HG03571 (cell line): Measurements from ENCODE around the gene CCSER1.
"Not testable (repeated sequence)": the region's sequence is repeated elsewhere in the genome, so short reads cannot be mapped to it uniquely, and the experiment has no call there.

ENCODE experiments used
- ATAC-seq: cut with Tn5 transposase; IDR thresholded peaks from one replicate; pipeline ENCODE4 v1.9.1; 2021; ENCODE audit not compliant: unreplicated experiment

CCSER1 gene

GRCh38 chr4:90281541-90282355 is 154.6 kb downstream of the CCSER1 start:
- no peak for ATAC-seq

DNA sequence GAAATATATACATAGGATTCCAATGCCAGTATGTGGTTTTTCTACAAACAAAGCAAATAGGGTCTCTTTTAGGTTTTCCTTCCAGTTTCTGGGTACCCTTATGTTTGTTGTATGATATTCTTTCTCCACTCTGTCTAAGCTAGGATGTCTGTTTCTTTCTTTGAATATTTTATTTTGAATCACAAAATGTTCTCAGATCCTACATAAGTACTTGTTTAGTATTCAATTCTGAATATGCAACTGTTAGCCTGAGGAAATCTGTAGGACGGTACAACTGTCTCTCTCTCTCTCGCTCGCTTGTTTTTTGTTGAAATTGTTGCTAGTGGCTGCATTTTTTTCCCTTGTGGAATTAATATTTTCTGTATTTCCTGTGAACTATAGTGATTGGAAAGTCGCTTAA is 163.2 kb downstream of the CCSER1 start:
- ATAC-seq = no peak

- no peak for ATAC-seq
These were observed 165.2 kb downstream of the CCSER1 start for GRCh38 chr4:90292438-90292837.

DNA sequence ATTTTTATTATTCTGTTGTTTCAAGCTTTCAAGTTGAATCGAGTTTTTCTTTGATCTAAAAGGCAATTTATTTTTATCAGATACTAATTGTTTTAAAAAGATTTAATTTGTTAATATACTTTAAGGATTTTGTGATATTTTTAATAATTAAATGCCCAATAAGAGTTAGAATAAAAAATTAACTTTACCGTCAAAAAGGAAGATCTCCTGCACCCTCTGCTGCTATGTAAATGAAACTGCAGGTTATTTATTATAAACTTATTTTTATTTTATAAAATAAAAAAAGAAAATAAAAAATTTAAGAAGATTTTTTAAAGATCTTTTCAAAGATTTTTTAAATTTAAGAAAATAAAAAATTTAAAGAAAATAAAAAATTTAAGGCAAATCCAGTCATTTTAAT is 166.1 kb downstream of the CCSER1 start:
- no peak for ATAC-seq

- no peak for ATAC-seq
These were observed 172.2 kb downstream of the CCSER1 start for GRCh38 chr4:90299373-90299772.

DNA sequence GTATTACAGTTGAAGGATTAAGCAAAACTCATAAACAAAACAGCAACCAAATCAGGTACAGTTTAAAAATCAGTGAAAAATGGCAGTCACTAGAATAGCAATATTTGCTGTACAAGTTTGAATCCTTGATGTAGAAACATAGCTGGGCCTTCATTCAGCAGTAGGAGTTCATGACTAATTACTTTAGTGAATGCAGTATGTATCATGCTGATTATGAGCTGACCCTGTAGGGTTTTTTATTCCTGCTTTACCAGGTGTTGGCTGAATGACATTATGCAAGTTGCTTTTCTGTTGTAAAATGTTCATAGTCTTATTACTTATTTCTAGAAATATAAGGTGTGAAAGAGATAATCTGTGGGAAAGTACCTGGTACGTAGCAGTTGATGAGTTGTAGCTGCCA is 179.6 kb downstream of the CCSER1 start:
- ATAC-seq = no peak

DNA sequence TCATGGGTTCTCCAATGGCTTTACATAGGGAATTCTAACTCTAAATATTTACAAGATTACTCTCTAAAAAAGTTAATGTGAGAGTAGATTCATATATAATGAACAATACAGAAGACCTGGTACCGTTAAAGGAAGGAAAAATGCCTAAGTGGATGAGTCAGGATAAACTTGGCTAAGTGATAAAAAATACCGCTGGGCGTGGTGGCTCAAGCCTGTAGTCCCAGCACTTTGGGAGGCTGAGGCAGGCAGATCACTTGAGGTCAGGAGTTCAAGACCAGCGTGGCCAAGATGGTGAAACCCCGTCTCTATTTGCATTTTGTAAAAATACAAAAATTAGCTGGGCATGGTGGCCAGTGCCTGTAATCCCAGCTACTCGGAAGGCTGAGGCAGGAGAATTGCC is 189.9 kb downstream of the CCSER1 start:
- ATAC-seq = not testable (repeated sequence)

DNA sequence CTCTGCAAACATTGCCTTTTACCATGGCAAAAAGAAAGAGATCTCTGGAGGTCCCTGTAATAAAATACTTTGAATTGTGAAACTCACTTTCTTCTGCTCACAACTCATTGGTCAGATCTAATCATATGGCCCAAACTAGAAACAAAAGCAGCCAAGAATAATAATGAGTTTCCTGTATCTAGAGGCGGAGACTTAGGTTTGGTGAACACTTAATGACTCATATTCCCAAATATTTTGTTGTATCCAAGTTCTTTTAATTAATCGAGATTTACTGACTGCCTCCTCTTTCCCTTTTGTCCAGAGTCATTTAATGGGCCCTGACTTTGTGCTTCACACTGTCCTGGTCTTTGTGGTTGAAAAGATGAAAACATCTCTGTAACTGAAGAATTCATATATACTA is 190.6 kb downstream of the CCSER1 start:
- ATAC-seq = no peak

- ATAC-seq = no peak
These were observed 191.0 kb downstream of the CCSER1 start for GRCh38 chr4:90318193-90318592.

- no peak for ATAC-seq
These were observed 201.4 kb downstream of the CCSER1 start for GRCh38 chr4:90328558-90328957.

GRCh38 chr4:90330546-90330945 is 203.4 kb downstream of the CCSER1 start:
- ATAC-seq = no peak

DNA sequence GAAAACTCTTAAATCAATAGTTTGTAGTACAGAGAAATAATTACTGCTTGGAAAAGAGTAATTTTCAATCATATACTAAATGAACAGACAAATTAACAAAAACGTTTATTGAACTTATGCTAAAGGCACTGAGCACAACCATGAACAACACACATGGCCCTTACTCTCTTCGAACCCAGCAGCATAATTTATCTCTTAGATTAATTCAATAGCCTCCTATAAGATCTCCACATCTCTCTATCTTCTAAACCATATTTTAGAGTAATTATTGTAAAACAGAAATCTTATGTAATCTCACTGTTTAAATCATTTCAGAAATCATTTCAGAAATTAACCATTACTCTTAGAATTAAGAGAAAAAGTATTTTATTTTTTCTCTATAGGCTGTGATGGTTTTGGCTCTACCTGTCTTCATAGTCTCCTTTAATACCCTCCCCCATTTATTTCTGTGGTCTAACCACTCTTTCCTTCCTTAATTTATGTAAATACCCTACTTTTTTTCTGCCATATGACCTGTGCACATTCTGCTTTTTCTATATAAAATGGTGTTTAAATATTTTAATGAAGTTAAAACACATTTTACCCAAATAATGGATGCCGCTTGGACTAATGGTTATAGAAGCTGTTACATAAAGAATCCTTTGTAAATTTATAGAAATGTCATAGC is 218.5 kb downstream of the CCSER1 start:
- ATAC-seq = no peak

GRCh38 chr4:90349636-90350035 is 222.4 kb downstream of the CCSER1 start:
- ATAC-seq = no peak

GRCh38 chr4:90357117-90357710 is 230.0 kb downstream of the CCSER1 start:
- ATAC-seq = no peak

DNA sequence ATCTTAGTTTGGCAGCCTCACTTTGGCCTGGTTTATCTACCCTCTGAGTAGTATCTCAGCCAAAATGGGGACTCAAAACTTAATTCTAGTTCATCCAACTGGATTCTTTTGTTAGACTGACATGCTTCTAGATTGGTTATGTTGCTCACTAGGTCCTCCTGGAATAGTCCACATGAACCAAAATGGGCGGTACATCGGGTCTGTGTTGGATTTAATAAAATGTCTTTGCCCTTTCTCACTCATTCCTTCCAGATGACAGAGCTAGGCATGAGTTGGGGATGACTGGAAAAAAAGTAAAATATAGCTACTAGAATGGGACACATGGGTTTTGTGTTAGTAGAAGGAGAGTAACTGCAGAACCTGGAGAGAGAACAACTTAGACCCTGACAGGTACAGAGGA is 247.9 kb downstream of the CCSER1 start:
- ATAC-seq = no peak

- ATAC-seq = no peak
These were observed 266.0 kb downstream of the CCSER1 start for GRCh38 chr4:90393215-90393614.

DNA sequence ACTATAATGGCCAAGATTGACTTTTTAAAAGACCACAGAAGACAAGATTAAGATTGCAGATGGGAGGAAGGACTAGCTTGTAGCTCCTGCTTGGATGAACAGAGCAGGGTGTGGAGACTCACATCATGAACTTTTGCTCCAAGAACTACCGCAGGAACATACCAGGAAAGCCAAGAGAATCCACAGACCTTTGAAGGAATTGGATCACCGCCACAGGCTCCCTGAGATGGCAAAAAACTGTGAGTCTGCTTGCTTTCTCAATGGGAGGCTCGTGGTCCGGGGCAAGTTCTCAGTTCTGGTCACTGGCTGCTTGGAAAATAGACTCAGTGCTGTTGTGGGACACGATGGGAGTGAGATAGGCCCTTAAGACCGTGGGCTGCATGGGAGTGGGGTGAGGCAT is 276.6 kb downstream of the CCSER1 start:
- ATAC-seq = no peak

DNA sequence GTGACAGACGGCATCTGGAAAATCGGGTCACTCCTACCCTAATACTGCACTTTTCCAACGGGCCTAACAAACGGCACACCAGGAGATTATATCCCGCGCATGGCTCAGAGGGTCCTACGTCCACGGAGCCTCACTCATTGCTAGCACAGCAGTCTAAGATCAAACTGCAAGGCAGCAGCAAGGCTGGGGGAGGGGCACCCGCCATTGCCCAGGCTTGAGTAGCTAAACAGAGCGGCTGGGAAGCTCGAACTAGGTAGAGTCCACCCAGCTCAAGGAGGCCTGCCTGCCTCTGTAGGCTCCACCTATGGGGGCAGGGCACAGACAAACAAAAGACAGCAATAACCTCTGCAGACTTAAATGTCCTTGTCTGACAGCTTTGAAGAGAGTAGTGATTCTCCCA is 280.7 kb downstream of the CCSER1 start:
- not testable (repeated sequence) for ATAC-seq

DNA sequence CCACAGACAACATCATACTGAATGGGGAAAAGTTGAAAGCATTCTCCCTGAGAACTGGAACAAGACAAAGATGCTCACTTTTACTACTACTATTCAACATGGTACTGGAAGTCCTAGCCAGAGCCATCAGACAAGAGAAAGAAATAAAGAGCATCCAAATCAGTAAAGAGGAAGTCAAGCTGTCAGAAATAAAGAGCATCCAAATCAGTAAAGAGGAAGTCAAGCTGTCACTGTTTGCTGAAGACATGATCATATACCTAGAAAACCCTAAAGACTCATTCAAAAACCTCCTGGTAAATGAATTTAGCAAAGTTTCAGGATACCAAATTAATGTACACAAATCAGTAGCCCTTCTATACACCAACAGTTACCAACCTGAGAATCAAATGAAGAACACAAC is 285.6 kb downstream of the CCSER1 start:
- ATAC-seq = not testable (repeated sequence)

DNA sequence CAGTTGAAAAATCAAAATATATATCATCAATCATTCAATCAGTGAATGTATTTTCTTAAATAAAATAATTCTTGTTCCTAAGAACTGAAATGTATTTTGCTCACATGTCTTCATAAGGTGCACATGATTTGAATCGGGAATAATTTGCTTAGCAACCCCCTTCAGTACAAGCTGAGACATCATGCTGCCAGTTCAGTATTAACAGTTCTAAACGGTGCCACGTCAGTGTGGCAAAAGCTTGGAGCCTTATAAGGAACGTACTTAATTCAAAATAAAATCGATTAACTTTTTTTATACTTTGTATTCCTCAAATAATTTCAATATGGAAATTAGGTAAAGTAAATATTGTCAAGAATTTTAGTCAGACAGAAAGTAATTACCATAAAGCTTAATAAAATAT is 287.9 kb downstream of the CCSER1 start:
- ATAC-seq = no peak

DNA sequence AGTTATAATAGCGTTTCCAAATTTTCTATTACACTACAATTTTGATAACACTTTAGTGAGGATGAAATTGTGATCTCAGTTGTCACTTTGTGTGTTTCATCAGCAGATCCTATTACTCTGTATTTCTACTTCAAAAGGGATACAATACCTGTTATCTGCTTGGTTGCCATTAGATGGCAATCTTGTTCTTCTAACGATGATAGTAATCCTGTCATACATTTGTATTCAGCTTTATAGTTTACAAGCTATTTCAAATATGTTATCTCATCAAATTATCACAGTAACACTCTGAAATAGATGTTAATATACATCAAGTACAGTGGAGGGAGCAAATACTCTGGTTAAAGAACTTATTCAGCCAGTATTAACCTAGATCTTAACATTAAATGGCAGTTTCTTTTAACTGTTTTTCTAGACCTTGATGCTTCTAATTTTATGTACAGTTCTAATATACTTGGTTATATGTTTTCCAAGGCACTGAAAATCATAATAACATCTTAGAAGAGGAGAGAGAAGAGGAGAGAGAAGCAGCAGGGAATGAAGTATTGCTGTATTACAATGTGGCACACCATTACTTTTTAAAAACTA is 292.0 kb downstream of the CCSER1 start:
- ATAC-seq = no peak

DNA sequence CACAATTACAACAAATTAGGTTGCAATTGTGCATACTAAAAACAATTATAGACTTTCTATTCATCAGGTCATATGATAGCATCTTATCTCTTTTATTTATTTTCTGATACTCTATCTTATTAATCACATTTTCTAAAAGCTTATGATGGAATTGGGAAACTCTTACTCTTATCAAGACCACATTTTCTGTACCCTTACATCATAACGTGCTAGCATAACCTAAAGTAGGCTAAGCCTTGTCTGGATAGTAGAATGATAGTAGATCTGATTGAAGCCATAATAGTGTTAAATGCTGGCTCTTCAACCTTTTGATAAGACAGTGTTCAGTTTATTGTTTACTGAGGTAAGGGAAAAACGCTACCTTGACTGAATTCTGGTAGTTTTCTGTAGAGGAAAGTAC is 294.0 kb downstream of the CCSER1 start:
- no peak for ATAC-seq
